Tibial nerve (tissue), 4 donors: ENCODE measurements around the gene FDPS.
A peak's percentile ranks its signal among the peaks of the same experiment; 100 is the strongest.

Source experiments
- CTCF ChIP-seq, 5 experiments: fragments of 200-600 bp in 3 of 5; fragments of 450-650 bp in 2 of 5; sonication (generic) in 3 of 5; IDR thresholded peaks; one replicate each; pipeline ENCODE4 v1.5.1; 2016 to 2019; ENCODE audit warnings: antibody characterized with exemption in 5 of 5, mild to moderate bottlenecking in 3 of 5, moderate library complexity in 2 of 5
- EP300 ChIP-seq, 2 donors: sonication (generic); formaldehyde crosslinking; IDR thresholded peaks; one replicate each; pipeline ENCODE4 v1.6.1; 2017; ENCODE audit warnings: antibody characterized with exemption in 2 of 2, mild to moderate bottlenecking in 1 of 2
- POLR2A ChIP-seq, 2 donors: fragments of 450-650 bp; IDR thresholded peaks; one replicate each; pipeline ENCODE4 v1.6.1; 2017; ENCODE audit warnings: antibody characterized with exemption in 2 of 2, mild to moderate bottlenecking in 2 of 2, moderate library complexity in 2 of 2

GRCh38 chr1:155277070-155277901, 31.4 kb upstream of the FDPS start, which contains the start of gene HCN3:
- peak; percentile 81 to 94 (median 85) for TF ChIP-seq CTCF (IDR thresholded peaks at IDR 0.05)
- no peak for TF ChIP-seq POLR2A (IDR thresholded peaks at IDR 0.05)
- peak in 1 of 2 donors; percentile 28 for TF ChIP-seq EP300 (IDR thresholded peaks at IDR 0.05)
